SK-N-SH (cell line): ENCODE data around the gene PTCD2. TPM values are rescaled to one million over a fixed set of nuclear protein-coding genes. Genes with fewer than 3 reads are reported as not detected.

Experiments used
- CTCF ChIA-PET: fragments of 300-600, 350-600 bp; formaldehyde crosslinking; extraction: SDS; loops from one replicate; lab custom pipeline; 2021; lab: Yijun Ruan, JAX
- POLR2A ChIA-PET: fragments of 350-600 bp; sonication (Branson Sonifier 250); formaldehyde crosslinking; extraction: SDS; loops from one replicate; lab custom pipeline; 2020; ENCODE audit warnings: antibody characterized with exemption, inconsistent platforms; lab: Yijun Ruan, JAX
- DNase-seq: peaks from one replicate; pipeline ENCODE4 v3.0.0; 2012
- H2AFZ ChIP-seq: fragments of 200-600 bp; sonication (generic); 2 replicates; pipeline ENCODE4 v1.8.1; 2016; ENCODE audit warnings: antibody characterized with exemption, mild to moderate bottlenecking, low read depth
- H3F3A ChIP-seq: fragments of 200-600 bp; sonication (generic); replicated peaks from 2 replicates; pipeline ENCODE3; 2016; ENCODE audit warnings: antibody characterized with exemption, mild to moderate bottlenecking; ENCODE audit not compliant: insufficient read depth
- H3K27ac ChIP-seq, 2 experiments: fragments of 200-500 bp in 1 of 2; fragments of 200-600 bp in 1 of 2; sonication (Bioruptor generic) in 1 of 2; sonication (generic), shearing (Covaris generic) in 1 of 2; 2 replicates each; pipeline versions ENCODE4 v1.5.1 to v1.6.1; 2014 to 2016; ENCODE audit warnings: low read depth in 2 of 2, inconsistent platforms in 1 of 2, low read length in 1 of 2, mild to moderate bottlenecking in 1 of 2, mixed read lengths in 1 of 2
- H3K27me3 ChIP-seq: fragments of 200-600 bp; sonication (generic), shearing (Covaris generic); 2 replicates; pipeline ENCODE4 v1.6.1; 2016; ENCODE audit warnings: mixed run types; ENCODE audit not compliant: insufficient read depth
- H3K36me3 ChIP-seq, 2 experiments: fragments of 200-500 bp in 1 of 2; fragments of 200-600 bp in 1 of 2; sonication (Bioruptor generic) in 1 of 2; sonication (generic) in 1 of 2; replicated peaks in 1 of 2; 2 replicates each; pipeline versions ENCODE3 to v1.5.1; 2014 to 2016; ENCODE audit warnings: low read length in 1 of 2, mild to moderate bottlenecking in 1 of 2; ENCODE audit not compliant: insufficient read depth in 2 of 2, control insufficient read depth in 1 of 2
- H3K4me1 ChIP-seq, 2 experiments: fragments of 200-500 bp in 1 of 2; fragments of 200-600 bp in 1 of 2; sonication (Bioruptor generic) in 1 of 2; sonication (generic), shearing (Covaris generic) in 1 of 2; 2 replicates each; pipeline versions ENCODE4 v1.5.1 to v1.6.1; 2014 to 2016; ENCODE audit warnings: low read depth in 1 of 2, low read length in 1 of 2, mixed run types in 1 of 2; ENCODE audit not compliant: insufficient read depth in 2 of 2, control insufficient read depth in 1 of 2
- H3K4me2 ChIP-seq: fragments of 200-600 bp; sonication (generic), shearing (Covaris generic); 2 replicates; pipeline ENCODE4 v1.6.1; 2017; ENCODE audit warnings: mixed run types
- H3K4me3 ChIP-seq, 2 experiments: fragments of 200-500 bp in 1 of 2; fragments of 200-600 bp in 1 of 2; sonication (Bioruptor generic) in 1 of 2; sonication (generic), shearing (Covaris generic) in 1 of 2; 2 replicates each; pipeline versions ENCODE4 v1.5.1 to v1.8.1; 2014 to 2016; ENCODE audit warnings: low read depth in 2 of 2, inconsistent platforms in 1 of 2, low read length in 1 of 2, mild to moderate bottlenecking in 1 of 2, mixed read lengths in 1 of 2, moderate library complexity in 1 of 2
- H3K79me2 ChIP-seq: fragments of 200-600 bp; sonication (generic); 2 replicates; pipeline ENCODE4 v1.8.1; 2017; ENCODE audit warnings: mild to moderate bottlenecking; ENCODE audit not compliant: insufficient read depth
- H3K9ac ChIP-seq: fragments of 200-600 bp; sonication (generic); 2 replicates; pipeline ENCODE4 v1.6.1; 2017; ENCODE audit warnings: mixed run types
- H3K9me2 ChIP-seq: fragments of 200-600 bp; sonication (generic); 2 replicates; pipeline ENCODE4 v1.6.1; 2017; ENCODE audit warnings: mixed run types
- H3K9me3 ChIP-seq: fragments of 200-600 bp; sonication (generic); 2 replicates; pipeline ENCODE4 v1.6.1; 2017; ENCODE audit warnings: mixed run types, mild to moderate bottlenecking, moderate library complexity
- H4K20me1 ChIP-seq: fragments of 200-600 bp; sonication (generic); 2 replicates; pipeline ENCODE4 v1.6.1; 2017; ENCODE audit warnings: mild to moderate bottlenecking, mixed run types; ENCODE audit not compliant: insufficient read depth
- ELF1 ChIP-seq: IDR thresholded peaks from 2 replicates; pipeline ENCODE4 v1.4.0; 2012
- GATA2 ChIP-seq: sonication (generic); formaldehyde crosslinking; IDR thresholded peaks from 2 replicates; pipeline ENCODE4 v1.5.0; 2020; ENCODE audit warnings: mild to moderate bottlenecking, missing genetic modification reagents
- JUND ChIP-seq: IDR thresholded peaks from 2 replicates; pipeline ENCODE4 v1.4.0; 2012
- MXI1 ChIP-seq: IDR thresholded peaks from 2 replicates; pipeline ENCODE4 v1.6.1; 2012; ENCODE audit warnings: mild to moderate bottlenecking, low read depth, low read length, improper control_type of control experiment
- NRF1 ChIP-seq: IDR thresholded peaks from 2 replicates; pipeline ENCODE4 v1.6.1; 2012; ENCODE audit warnings: low read depth, mild to moderate bottlenecking, low read length
- POLR2AphosphoS5 ChIP-seq: IDR thresholded peaks from 2 replicates; pipeline ENCODE4 v1.6.1; 2012; ENCODE audit warnings: low read depth, low read length
- RCOR1 ChIP-seq: fragments of 150-350 bp; IDR thresholded peaks from 2 replicates; pipeline ENCODE4 v1.6.1; 2017; ENCODE audit warnings: antibody characterized with exemption, low read length
- RFX5 ChIP-seq: IDR thresholded peaks from 2 replicates; pipeline ENCODE4 v1.6.1; 2012; ENCODE audit warnings: mild to moderate bottlenecking, improper control_type of control experiment, low read length
- SMC3 ChIP-seq: IDR thresholded peaks from 2 replicates; pipeline ENCODE4 v1.6.1; 2012; ENCODE audit warnings: low read depth, low read length, improper control_type of control experiment
- TAF1 ChIP-seq: IDR thresholded peaks from 2 replicates; pipeline ENCODE4 v1.6.1; 2012; ENCODE audit warnings: low read depth, mild to moderate bottlenecking, low read length, moderate library complexity, borderline replicate concordance
- WGBS: methylation state at CpG from one replicate; pipeline ENCODE4 v1.1.6; 2017; ENCODE audit warnings: low lambda C conversion rate; 5-methylcytosine and 5-hydroxymethylcytosine counted together
- polyA plus RNA-seq, 3 experiments: library from polyadenylated mRNA; depleted of rRNA; stranded (reverse); fragments of >200 nt; gene quantifications; 2 replicates each; pipeline ENCODE4 v1.2.3, GENCODE V29; 2012
- TF ChIP-seq, protein P1 (sequence below): IDR thresholded peaks from 2 replicates; pipeline ENCODE4 v1.4.0; 2012; ENCODE audit warnings: low read depth
- TF ChIP-seq, protein P2 (sequence below): IDR thresholded peaks from 2 replicates; pipeline ENCODE4; 2012
- TF ChIP-seq, protein P3 (sequence below): fragments of 150-350 bp; IDR thresholded peaks from 2 replicates; pipeline ENCODE4 v1.6.1; 2016; ENCODE audit warnings: mild to moderate bottlenecking, low read depth, low read length
- TF ChIP-seq, protein P4 (sequence below): fragments of 150-350 bp; IDR thresholded peaks from 2 replicates; pipeline ENCODE4 v1.6.1; 2017; ENCODE audit warnings: antibody characterized with exemption, low read length, low read depth, borderline replicate concordance

PTCD2 gene
- polyA plus RNA-seq, 1 of the 3 experiments (the other 2 are of a cell fraction): 6.7 TPM

DNA sequence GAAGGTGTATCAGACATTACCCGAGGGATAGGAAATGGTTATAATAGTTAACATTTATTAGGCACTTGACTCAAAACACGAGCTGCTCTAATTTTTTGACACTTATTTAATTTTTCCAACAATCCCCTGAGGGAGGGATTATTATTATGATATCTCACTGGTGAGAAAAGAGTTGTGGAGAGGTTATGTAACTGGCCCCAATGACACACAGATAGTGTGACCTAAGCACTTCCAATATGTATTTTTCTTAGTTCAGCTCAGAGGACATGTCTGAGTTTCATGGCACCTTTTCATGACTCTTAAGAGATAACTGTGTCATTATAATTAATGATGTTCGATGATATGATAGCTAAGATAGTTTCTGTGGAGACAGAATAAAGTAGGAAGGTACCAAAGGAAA lies 86.9 kb downstream of the PTCD2 start:
- Histone ChIP-seq H3K9me3 (no peaks in the 10 kb centered on the region), H3K9ac (no peak overlapping the region), H3F3A (no peaks in the 10 kb centered on the region), H3K36me3 (no peaks in the 10 kb centered on the region), H3K4me3 (no peak overlapping the region), H3K79me2 (no peaks in the 10 kb centered on the region), H3K4me2 (no peak overlapping the region), H2AFZ (no peak overlapping the region), H3K27me3 (no peaks in the 10 kb centered on the region), H3K27ac (no peak overlapping the region), H3K4me1 (peaks cover 0 to 8% of the 10 kb centered on the region in 2 experiments; a peak in 1 of 4 replicates), H4K20me1 (no peaks in the 10 kb centered on the region), H3K9me2 (no peaks in the 10 kb centered on the region)
- 67% methylated on average over 3 of the region's 3 CpGs for WGBS
- no peak for DNase-seq
- ChIA-PET CTCF (interaction anchor here (1.4 kb wide), 1 partner anchor 19 kb away, joined by 3 read pairs; no protein-coding TSS in a partner anchor), POLR2A (no interaction called here)
- TF ChIP-seq POLR2AphosphoS5: no peak
- TF ChIP-seq, all 33 proteins: peak for 0

DNA sequence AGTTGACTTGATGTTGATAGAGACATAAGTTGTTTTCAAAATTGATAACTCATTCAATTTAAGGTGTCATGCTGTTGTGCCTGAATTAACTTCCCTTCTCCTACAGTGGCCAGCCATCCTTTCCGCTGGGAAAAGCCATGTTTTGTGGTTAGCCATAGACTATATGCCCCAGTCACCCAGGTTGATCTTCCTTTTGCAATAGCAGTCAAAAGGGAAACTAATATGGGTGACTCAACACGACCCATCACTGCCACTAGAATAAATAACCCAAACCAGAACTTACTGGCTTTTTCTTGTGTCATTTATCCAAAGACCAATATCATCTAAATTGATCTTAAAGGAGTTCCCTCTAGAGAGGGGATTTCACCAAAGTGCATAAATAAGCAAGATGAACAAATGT lies 87.4 kb downstream of the PTCD2 start:
- Histone ChIP-seq H3K27ac (no peak overlapping the region), H3K27me3 (no peaks in the 10 kb centered on the region), H3K9ac (no peak overlapping the region), H2AFZ (no peak overlapping the region), H3F3A (peaks cover 3% of the 10 kb centered on the region), H3K4me1 (peaks cover 0 to 9% of the 10 kb centered on the region in 2 experiments; a peak in 1 of 4 replicates), H3K9me2 (no peaks in the 10 kb centered on the region), H3K9me3 (no peaks in the 10 kb centered on the region), H3K79me2 (no peaks in the 10 kb centered on the region), H3K4me3 (no peak overlapping the region), H3K4me2 (no peak overlapping the region)
- ChIA-PET CTCF (interaction anchor here (1.4 kb wide), 1 partner anchor 19 kb away, joined by 3 read pairs; no protein-coding TSS in a partner anchor), POLR2A (no interaction called here)
- WGBS: 69% methylated on average over 2 of the region's 2 CpGs
- no peak for DNase-seq
- TF ChIP-seq, protein P1, sequence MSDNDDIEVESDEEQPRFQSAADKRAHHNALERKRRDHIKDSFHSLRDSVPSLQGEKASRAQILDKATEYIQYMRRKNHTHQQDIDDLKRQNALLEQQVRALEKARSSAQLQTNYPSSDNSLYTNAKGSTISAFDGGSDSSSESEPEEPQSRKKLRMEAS: no peak
- TF ChIP-seq SMC3 (no peak), RCOR1 (no peak), GATA2 (CRISPR knock-in tag) (no peak), NRF1 (no peak), RFX5 (no peak), ELF1 (no peak), MXI1 (no peak), TAF1 (no peak), JUND (no peak)
- TF ChIP-seq, protein P2, sequence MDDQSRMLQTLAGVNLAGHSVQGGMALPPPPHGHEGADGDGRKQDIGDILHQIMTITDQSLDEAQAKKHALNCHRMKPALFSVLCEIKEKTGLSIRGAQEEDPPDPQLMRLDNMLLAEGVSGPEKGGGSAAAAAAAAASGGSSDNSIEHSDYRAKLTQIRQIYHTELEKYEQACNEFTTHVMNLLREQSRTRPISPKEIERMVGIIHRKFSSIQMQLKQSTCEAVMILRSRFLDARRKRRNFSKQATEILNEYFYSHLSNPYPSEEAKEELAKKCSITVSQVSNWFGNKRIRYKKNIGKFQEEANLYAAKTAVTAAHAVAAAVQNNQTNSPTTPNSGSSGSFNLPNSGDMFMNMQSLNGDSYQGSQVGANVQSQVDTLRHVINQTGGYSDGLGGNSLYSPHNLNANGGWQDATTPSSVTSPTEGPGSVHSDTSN: no peak
- TF ChIP-seq, protein P3, sequence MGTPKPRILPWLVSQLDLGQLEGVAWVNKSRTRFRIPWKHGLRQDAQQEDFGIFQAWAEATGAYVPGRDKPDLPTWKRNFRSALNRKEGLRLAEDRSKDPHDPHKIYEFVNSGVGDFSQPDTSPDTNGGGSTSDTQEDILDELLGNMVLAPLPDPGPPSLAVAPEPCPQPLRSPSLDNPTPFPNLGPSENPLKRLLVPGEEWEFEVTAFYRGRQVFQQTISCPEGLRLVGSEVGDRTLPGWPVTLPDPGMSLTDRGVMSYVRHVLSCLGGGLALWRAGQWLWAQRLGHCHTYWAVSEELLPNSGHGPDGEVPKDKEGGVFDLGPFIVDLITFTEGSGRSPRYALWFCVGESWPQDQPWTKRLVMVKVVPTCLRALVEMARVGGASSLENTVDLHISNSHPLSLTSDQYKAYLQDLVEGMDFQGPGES: no peak
- TF ChIP-seq, protein P4, sequence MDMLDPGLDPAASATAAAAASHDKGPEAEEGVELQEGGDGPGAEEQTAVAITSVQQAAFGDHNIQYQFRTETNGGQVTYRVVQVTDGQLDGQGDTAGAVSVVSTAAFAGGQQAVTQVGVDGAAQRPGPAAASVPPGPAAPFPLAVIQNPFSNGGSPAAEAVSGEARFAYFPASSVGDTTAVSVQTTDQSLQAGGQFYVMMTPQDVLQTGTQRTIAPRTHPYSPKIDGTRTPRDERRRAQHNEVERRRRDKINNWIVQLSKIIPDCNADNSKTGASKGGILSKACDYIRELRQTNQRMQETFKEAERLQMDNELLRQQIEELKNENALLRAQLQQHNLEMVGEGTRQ: no peak
- TF ChIP-seq, all 33 proteins: peak for 0
- Histone ChIP-seq H4K20me1 (no peaks in the 10 kb centered on the region), H3K36me3 (no peaks in the 10 kb centered on the region)
